ENCODE results near the gene RAP1A.

GRCh38 chr1:111695801-111696200 lies 76.2 kb downstream of the RAP1A start:
- no peak for TF ChIP-seq CTCF (IDR thresholded peaks at IDR 0.05; ENCODE audit: low read length)
- no peak for TF ChIP-seq EZH2phosphoT487 (IDR thresholded peaks at IDR 0.05; ENCODE audit: low read length)
- no peak for TF ChIP-seq EZH2 (optimal IDR thresholded peaks at IDR 0.05; ENCODE audit: low read depth, low read length)
